Psoas muscle (tissue), 8 donors: ENCODE measurements around the gene PADI2. TPM values are rescaled to one million over a fixed set of nuclear protein-coding genes. Genes with fewer than 3 reads are reported as not detected.

Experiments
- ATAC-seq, 4 donors: fragments of 200-7000 bp; cut with Tn5 transposase; one replicate each; pipeline ENCODE4 v1.9.1; 2020; ENCODE audit warnings: moderate library complexity in 3 of 4, mild to moderate bottlenecking in 2 of 4
- DNase-seq, 2 donors: peaks; one replicate each; pipeline ENCODE4 v3.0.0-alpha.2; 2020
- H3K27ac ChIP-seq: fragments of 200-600 bp; one replicate; pipeline ENCODE4 v1.8.0; 2022
- H3K27me3 ChIP-seq, 3 donors: fragments of 200-600 bp in 1 of 3; one replicate each; pipeline versions ENCODE4 v1.6.1 to v1.8.0; 2013 to 2022; ENCODE audit warnings: low read length in 2 of 3, mild to moderate bottlenecking in 2 of 3, moderate library complexity in 1 of 3; ENCODE audit not compliant: insufficient read depth in 3 of 3
- H3K36me3 ChIP-seq, 2 donors: fragments of 200-600 bp in 1 of 2; one replicate each; pipeline versions ENCODE4 v1.6.1 to v1.8.0; 2013 to 2022; ENCODE audit warnings: low read depth in 1 of 2, mild to moderate bottlenecking in 1 of 2, moderate library complexity in 1 of 2; ENCODE audit not compliant: insufficient read depth in 1 of 2
- H3K4me1 ChIP-seq: fragments of 200-600 bp; one replicate; pipeline ENCODE4 v1.8.0; 2022
- H3K4me3 ChIP-seq: fragments of 200-600 bp; one replicate; pipeline ENCODE4 v1.8.0; 2022; ENCODE audit warnings: mild to moderate bottlenecking
- H3K9me3 ChIP-seq: fragments of 200-600 bp; one replicate; pipeline ENCODE4 v1.8.0; 2022
- CTCF ChIP-seq: fragments of 200-600 bp; IDR thresholded peaks from one replicate; pipeline ENCODE4 v1.8.0; 2022; ENCODE audit warnings: antibody characterized with exemption
- WGBS, 3 donors: extraction: QIAGEN DNeasy Blood & Tissue Kit; methylation state at CpG; one replicate each; pipeline versions ENCODE4 v1.1.6 to v1.1.7; 2013; 5-methylcytosine and 5-hydroxymethylcytosine counted together
- intact Hi-C, 2 donors: fragments of 100-400 bp; cut with DNase I; formaldehyde crosslinking; loops; one replicate each; pipeline versions ENCODE4 v1.11.0 to v1.14.2; 2022
- polyA plus RNA-seq, 3 donors: library from polyadenylated mRNA; stranded (reverse); fragments of 200-250 nt; gene quantifications; one replicate each; pipeline ENCODE4 v1.2.3, GENCODE V29; 2013
- total RNA-seq, 4 donors: library from RNA; stranded (reverse); fragmentation: NEBNext Ultra II Directional in 2 of 4; extraction: Animal tissue kit (Norgen Biotek cat#: 25700) in 2 of 4; gene quantifications; one replicate each; pipeline versions ENCODE4 v1.2.1 to v1.2.4, GENCODE V29; 2021 to 2023
- donor health status: healthy with polysubstance abuse.
- donor health status: DM: no; HTN: no; CAD: no; lungs with moderate emphysema.
- donor health status: Bipolar disorder and iron deficiency.
- donor health status: healthy.
- donor health status: DM: yes; HTN: yes; CAD: no.
- donor health status: DM: no; HTN: no; CAD: no.
- donor health status: DM: no; HTN: no; CAD: no.
- donor health status: DM: yes; HTN: yes; CAD: no.

PADI2 gene
- total and polyA plus RNA-seq, 7 donors, result 58.1 to 956 (median 198) TPM

GRCh38 chr1:17161926-17162800 lies 42.9 kb upstream of the PADI2 start:
- DNase-seq (no peak), ATAC-seq (no peak)
- no peaks in the 10 kb centered on the region for H3K27me3 ChIP-seq
- H3K4me3 ChIP-seq, result no peak overlapping the region
- intact Hi-C loops, result no loop called here
- no peaks in the 10 kb centered on the region for H3K36me3 ChIP-seq
- H3K4me1 ChIP-seq, result peaks cover 5% of the 10 kb centered on the region
- WGBS, 3 donors, result 75 to 80% (median 78%) methylated on average over 20 of the region's 20 CpGs
- H3K27ac ChIP-seq, result no peak overlapping the region
- no peaks in the 10 kb centered on the region for H3K9me3 ChIP-seq
- TF ChIP-seq CTCF, result no peak

GRCh38 chr1:17161137-17161740 lies 42.0 kb upstream of the PADI2 start:
- intact Hi-C loops, result no loop called here
- no peak overlapping the region for H3K4me3 ChIP-seq
- no peak for ATAC-seq
- no peak for DNase-seq
- H3K9me3 ChIP-seq, result no peaks in the 10 kb centered on the region
- WGBS, 3 donors, result 71 to 82% (median 82%) methylated on average over 3 of the region's 3 CpGs
- peaks cover 5% of the 10 kb centered on the region for H3K4me1 ChIP-seq
- no peaks in the 10 kb centered on the region for H3K27me3 ChIP-seq
- no peaks in the 10 kb centered on the region for H3K36me3 ChIP-seq
- TF ChIP-seq CTCF, result no peak
- H3K27ac ChIP-seq, result no peak overlapping the region

- TF ChIP-seq CTCF, result no peak
- Histone ChIP-seq H3K27ac (no peak overlapping the region), H3K36me3 (no peaks in the 10 kb centered on the region), H3K27me3 (no peaks in the 10 kb centered on the region), H3K9me3 (no peaks in the 10 kb centered on the region), H3K4me1 (no peaks in the 10 kb centered on the region), H3K4me3 (no peak overlapping the region)
- intact Hi-C loops, result no loop called here
- ATAC-seq, result no peak
- WGBS, 3 donors, result 88 to 89% (median 89%) methylated on average over 2 of the region's 2 CpGs
- DNase-seq, result no peak
These were observed 39.7 kb upstream of the PADI2 start for GRCh38 chr1:17158961-17159360.

GRCh38 chr1:17156108-17156507 lies 36.9 kb upstream of the PADI2 start:
- H3K27ac ChIP-seq, result no peak overlapping the region
- DNase-seq, result no peak
- no peaks in the 10 kb centered on the region for H3K4me1 ChIP-seq
- no peak for ATAC-seq
- WGBS, 3 donors, result 55 to 65% (median 60%) methylated on average over 3 of the region's 3 CpGs
- no peaks in the 10 kb centered on the region for H3K36me3 ChIP-seq
- H3K4me3 ChIP-seq, result no peak overlapping the region
- no peaks in the 10 kb centered on the region for H3K9me3 ChIP-seq
- TF ChIP-seq CTCF, result no peak
- intact Hi-C loops, result no loop called here
- H3K27me3 ChIP-seq, result peaks cover 0 to 4% (median under 1%) of the 10 kb centered on the region in 3 donors
